Central memory CD8-positive, alpha-beta T cell (primary cell): ENCODE data around the gene KPNB1.
A peak's percentile ranks its signal among the peaks of the same experiment; 100 is the strongest.

ENCODE experiments used
- ATAC-seq: fragments of 150-1000 bp; cut with Tn5 transposase; replicated peaks from 2 replicates; pipeline ENCODE4 v1.10.0; 2022; ENCODE audit warnings: mild to moderate bottlenecking, moderate FRiP score, moderate number of reproducible peaks; ENCODE audit not compliant: poor library complexity, severe bottlenecking; ENCODE audit errors: extremely low read depth
- DNase-seq, 2 donors: peaks; one replicate each; pipeline ENCODE4 v3.0.0; 2021; ENCODE audit warnings: low spot score in 2 of 2
- H3K27ac Mint-ChIP-seq: one replicate; pipeline ENCODE4 v1.8.0; 2022; ENCODE audit warnings: low read depth, mild to moderate bottlenecking, moderate library complexity, mixed read lengths
- H3K27me3 Mint-ChIP-seq: one replicate; pipeline ENCODE4 v1.8.0; 2022; ENCODE audit warnings: mixed read lengths
- H3K36me3 Mint-ChIP-seq: one replicate; pipeline ENCODE4 v1.8.0; 2022; ENCODE audit warnings: mild to moderate bottlenecking, moderate library complexity, mixed read lengths; ENCODE audit not compliant: insufficient read depth
- H3K4me1 Mint-ChIP-seq: one replicate; pipeline ENCODE4 v1.8.0; 2022; ENCODE audit warnings: mixed read lengths
- H3K4me3 Mint-ChIP-seq: one replicate; pipeline ENCODE4 v1.8.0; 2022; ENCODE audit warnings: mild to moderate bottlenecking, moderate library complexity, mixed read lengths
- H3K9me3 Mint-ChIP-seq: one replicate; pipeline ENCODE4 v1.8.0; 2022; ENCODE audit warnings: mixed read lengths

KPNB1 gene

DNA sequence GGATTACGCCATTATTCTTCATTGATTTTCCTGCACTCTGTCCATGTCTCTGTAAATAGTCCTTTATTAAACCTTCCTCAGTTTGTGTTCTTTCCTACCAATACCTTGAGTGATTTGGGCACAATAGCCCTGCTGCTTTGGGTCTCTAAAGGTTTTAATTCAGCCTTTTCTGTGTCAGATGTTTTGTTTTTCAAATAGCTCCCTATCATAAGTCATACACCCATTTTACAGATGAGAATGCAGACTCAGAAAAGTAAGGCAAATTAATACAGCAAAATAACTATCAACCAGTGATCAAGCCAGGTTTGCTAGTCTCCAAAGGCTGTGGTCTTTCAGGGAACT is 25.0 kb upstream of the KPNB1 start:
- DNase-seq = no peak
- peaks cover 27% of the 10 kb centered on the region for H3K36me3 Mint-ChIP-seq
- no peak for ATAC-seq
- H3K27me3 Mint-ChIP-seq = no peaks in the 10 kb centered on the region
- no peaks in the 10 kb centered on the region for H3K9me3 Mint-ChIP-seq
- no peak overlapping the region for H3K4me3 Mint-ChIP-seq
- no peaks in the 10 kb centered on the region for H3K4me1 Mint-ChIP-seq
- H3K27ac Mint-ChIP-seq = no peak overlapping the region

GRCh38 chr17:47628014-47628566 is 21.6 kb upstream of the KPNB1 start:
- H3K27ac Mint-ChIP-seq = no peak overlapping the region
- no peak for ATAC-seq
- no peak for DNase-seq
- H3K27me3 Mint-ChIP-seq = no peaks in the 10 kb centered on the region
- no peaks in the 10 kb centered on the region for H3K4me1 Mint-ChIP-seq
- no peak overlapping the region for H3K4me3 Mint-ChIP-seq
- peaks cover 10% of the 10 kb centered on the region for H3K36me3 Mint-ChIP-seq
- H3K9me3 Mint-ChIP-seq = no peaks in the 10 kb centered on the region

GRCh38 chr17:47629826-47630225 is 19.9 kb upstream of the KPNB1 start:
- H3K9me3 Mint-ChIP-seq = no peaks in the 10 kb centered on the region
- H3K4me1 Mint-ChIP-seq = no peaks in the 10 kb centered on the region
- no peak overlapping the region for H3K27ac Mint-ChIP-seq
- H3K36me3 Mint-ChIP-seq = peaks cover 2% of the 10 kb centered on the region
- ATAC-seq (no peak), DNase-seq (no peak)
- H3K27me3 Mint-ChIP-seq = no peaks in the 10 kb centered on the region
- no peak overlapping the region for H3K4me3 Mint-ChIP-seq

GRCh38 chr17:47630614-47631013 is 19.1 kb upstream of the KPNB1 start:
- Mint-ChIP-seq H3K9me3 (no peaks in the 10 kb centered on the region), H3K4me1 (no peaks in the 10 kb centered on the region), H3K36me3 (peaks cover 2% of the 10 kb centered on the region), H3K27ac (no peak overlapping the region), H3K27me3 (no peaks in the 10 kb centered on the region), H3K4me3 (no peak overlapping the region)
- ATAC-seq (no peak), DNase-seq (no peak)

DNA sequence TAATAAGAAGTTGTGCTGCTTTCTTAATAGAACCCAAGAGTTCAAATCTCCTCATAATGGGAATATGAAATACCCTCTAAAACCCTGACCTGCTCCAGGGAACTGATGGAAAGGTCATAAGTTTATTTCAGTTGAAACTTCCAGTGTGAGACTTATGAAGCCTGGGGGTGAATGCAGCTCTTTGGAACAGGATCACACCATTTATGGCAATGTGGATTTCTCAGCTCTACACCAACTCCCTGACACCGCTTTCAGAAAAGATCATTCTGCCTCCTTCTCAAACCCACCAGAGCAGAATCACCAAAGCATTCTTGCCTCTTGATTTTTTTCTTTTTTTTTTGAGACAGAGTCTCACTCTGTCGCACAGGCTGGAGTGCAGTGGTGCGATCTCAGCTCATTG is 16.7 kb upstream of the KPNB1 start:
- H3K36me3 Mint-ChIP-seq = peaks cover 6% of the 10 kb centered on the region
- no peak overlapping the region for H3K4me3 Mint-ChIP-seq
- no peaks in the 10 kb centered on the region for H3K9me3 Mint-ChIP-seq
- no peak overlapping the region for H3K27ac Mint-ChIP-seq
- DNase-seq (no peak), ATAC-seq (no peak)
- no peaks in the 10 kb centered on the region for H3K27me3 Mint-ChIP-seq
- H3K4me1 Mint-ChIP-seq = no peaks in the 10 kb centered on the region

DNA sequence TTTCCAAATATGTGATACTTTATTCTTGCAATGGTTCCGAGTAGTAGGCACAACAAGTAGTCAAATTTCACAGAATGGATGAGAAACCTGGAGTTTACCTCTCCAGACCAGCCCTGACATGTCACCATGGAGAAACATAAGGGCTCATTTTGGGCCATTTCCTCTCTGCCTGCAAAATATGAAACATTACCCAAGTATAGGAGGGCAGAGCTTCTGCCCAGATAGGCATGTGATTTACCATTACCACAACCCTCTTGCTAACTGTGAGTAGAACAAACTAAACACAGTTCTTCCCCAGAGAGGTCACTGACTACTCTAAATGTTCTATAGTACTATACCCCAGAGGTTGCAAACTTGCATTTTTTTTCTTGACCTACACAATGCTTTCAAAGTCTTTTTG is 15.7 kb upstream of the KPNB1 start:
- no peaks in the 10 kb centered on the region for H3K27me3 Mint-ChIP-seq
- no peak overlapping the region for H3K4me3 Mint-ChIP-seq
- H3K9me3 Mint-ChIP-seq = no peaks in the 10 kb centered on the region
- no peaks in the 10 kb centered on the region for H3K4me1 Mint-ChIP-seq
- H3K36me3 Mint-ChIP-seq = peaks cover 6% of the 10 kb centered on the region
- no peak for ATAC-seq
- no peak for DNase-seq
- H3K27ac Mint-ChIP-seq = no peak overlapping the region

DNA sequence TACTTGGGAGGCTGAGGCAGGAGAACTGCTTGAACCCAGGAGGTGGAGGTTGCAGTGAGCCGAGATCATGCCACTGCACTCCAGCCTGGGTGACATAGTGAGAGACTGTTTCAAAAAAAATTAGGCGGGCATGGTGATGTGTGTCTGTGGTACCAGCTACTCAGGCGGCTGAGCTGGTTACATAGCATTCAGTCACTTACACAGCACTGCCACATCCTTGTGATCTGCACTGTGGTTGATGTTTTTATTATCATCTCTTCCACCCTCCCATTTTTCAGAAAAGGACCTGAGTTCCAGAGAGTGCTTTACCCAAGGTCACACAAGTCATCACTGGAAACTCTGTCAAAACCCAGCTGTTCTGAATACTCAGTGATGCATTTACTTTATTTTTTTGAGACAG is 14.8 kb upstream of the KPNB1 start:
- no peak for ATAC-seq

DNA sequence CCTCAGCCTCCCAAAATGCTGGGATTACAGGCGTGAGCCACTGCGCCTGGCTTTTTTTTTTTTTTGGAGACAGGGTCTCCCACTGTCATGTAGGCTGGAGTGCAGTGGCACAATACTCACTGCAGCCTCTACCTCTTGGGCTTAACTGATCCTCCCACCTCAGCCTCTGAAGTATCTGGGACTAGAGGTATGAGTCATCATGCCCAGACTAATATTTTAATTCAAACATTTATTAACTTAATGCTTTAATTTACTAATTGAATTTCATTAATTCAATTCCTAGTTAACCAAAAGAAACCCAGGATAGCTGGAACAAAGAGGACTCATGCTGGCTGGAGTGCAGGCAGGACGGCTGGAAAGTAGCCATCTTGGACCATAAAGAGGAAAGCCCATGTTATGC is 14.0 kb upstream of the KPNB1 start:
- no peak overlapping the region for H3K4me3 Mint-ChIP-seq
- no peaks in the 10 kb centered on the region for H3K27me3 Mint-ChIP-seq
- no peak for ATAC-seq
- H3K4me1 Mint-ChIP-seq = no peaks in the 10 kb centered on the region
- H3K9me3 Mint-ChIP-seq = no peaks in the 10 kb centered on the region
- H3K36me3 Mint-ChIP-seq = peaks cover 4% of the 10 kb centered on the region
- H3K27ac Mint-ChIP-seq = no peak overlapping the region
- DNase-seq = no peak

More for the DNA sequence above, 14.8 kb upstream of the KPNB1 start:
- no peaks in the 10 kb centered on the region for H3K27me3 Mint-ChIP-seq
- H3K4me1 Mint-ChIP-seq = no peaks in the 10 kb centered on the region
- H3K27ac Mint-ChIP-seq = no peak overlapping the region
- no peaks in the 10 kb centered on the region for H3K9me3 Mint-ChIP-seq
- H3K36me3 Mint-ChIP-seq = peaks cover 4% of the 10 kb centered on the region
- no peak for DNase-seq
- no peak overlapping the region for H3K4me3 Mint-ChIP-seq

GRCh38 chr17:47636273-47637030 is 13.3 kb upstream of the KPNB1 start:
- peaks cover 4% of the 10 kb centered on the region for H3K36me3 Mint-ChIP-seq
- H3K27ac Mint-ChIP-seq = no peak overlapping the region
- no peak overlapping the region for H3K4me3 Mint-ChIP-seq
- ATAC-seq (no peak), DNase-seq (no peak)
- H3K9me3 Mint-ChIP-seq = no peaks in the 10 kb centered on the region
- H3K27me3 Mint-ChIP-seq = no peaks in the 10 kb centered on the region
- no peaks in the 10 kb centered on the region for H3K4me1 Mint-ChIP-seq

DNA sequence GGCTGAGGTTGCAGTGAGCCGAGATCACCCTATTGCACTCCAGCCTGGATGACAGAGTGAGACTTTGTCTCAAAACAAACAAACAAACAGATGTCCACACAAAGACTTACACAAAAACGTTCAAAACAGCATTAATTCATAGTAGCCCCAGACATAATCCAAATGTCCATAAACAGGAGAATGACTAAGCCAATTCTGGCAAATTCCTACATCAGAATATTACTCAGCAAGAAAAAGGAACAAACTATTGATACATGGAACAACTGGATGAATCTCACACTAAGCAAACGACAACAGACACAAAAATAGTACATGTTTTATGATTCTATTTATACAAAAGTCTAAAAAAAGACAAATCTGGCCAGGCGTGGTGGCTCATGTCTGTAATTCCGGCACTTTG is 10.8 kb upstream of the KPNB1 start:
- peaks cover 4% of the 10 kb centered on the region for H3K36me3 Mint-ChIP-seq
- H3K27me3 Mint-ChIP-seq = no peaks in the 10 kb centered on the region
- no peaks in the 10 kb centered on the region for H3K9me3 Mint-ChIP-seq
- ATAC-seq (no peak), DNase-seq (no peak)
- no peaks in the 10 kb centered on the region for H3K4me1 Mint-ChIP-seq
- peak overlapping the region; percentile 61 for H3K27ac Mint-ChIP-seq
- no peak overlapping the region for H3K4me3 Mint-ChIP-seq

GRCh38 chr17:47640076-47640475 is 9.6 kb upstream of the KPNB1 start:
- no peaks in the 10 kb centered on the region for H3K4me1 Mint-ChIP-seq
- H3K9me3 Mint-ChIP-seq = no peaks in the 10 kb centered on the region
- H3K27me3 Mint-ChIP-seq = no peaks in the 10 kb centered on the region
- no peak overlapping the region for H3K4me3 Mint-ChIP-seq
- no peak overlapping the region for H3K27ac Mint-ChIP-seq
- DNase-seq (no peak), ATAC-seq (no peak)
- H3K36me3 Mint-ChIP-seq = peaks cover 4% of the 10 kb centered on the region

GRCh38 chr17:47641202-47641601 is 8.5 kb upstream of the KPNB1 start:
- DNase-seq (no peak), ATAC-seq (no peak)
- H3K9me3 Mint-ChIP-seq = no peaks in the 10 kb centered on the region
- H3K36me3 Mint-ChIP-seq = peaks cover 4% of the 10 kb centered on the region
- no peaks in the 10 kb centered on the region for H3K27me3 Mint-ChIP-seq
- no peak overlapping the region for H3K27ac Mint-ChIP-seq
- H3K4me3 Mint-ChIP-seq = no peak overlapping the region
- no peaks in the 10 kb centered on the region for H3K4me1 Mint-ChIP-seq

GRCh38 chr17:47643116-47643515 is 6.6 kb upstream of the KPNB1 start:
- no peaks in the 10 kb centered on the region for H3K36me3 Mint-ChIP-seq
- no peaks in the 10 kb centered on the region for H3K4me1 Mint-ChIP-seq
- no peaks in the 10 kb centered on the region for H3K27me3 Mint-ChIP-seq
- ATAC-seq = no peak
- no peaks in the 10 kb centered on the region for H3K9me3 Mint-ChIP-seq
- H3K4me3 Mint-ChIP-seq = no peak overlapping the region
- no peak overlapping the region for H3K27ac Mint-ChIP-seq
- DNase-seq = no peak
